ENCODE results near the gene MAP3K14. TPM values are rescaled to one million over a fixed set of nuclear protein-coding genes. Genes with fewer than 3 reads are reported as not detected.
A peak's percentile ranks its signal among the peaks of the same experiment; 100 is the strongest.

The MAP3K14 gene
- total and polyA plus RNA-seq, 9 donors: 2.4 to 19.8 (median 10.7) TPM

GRCh38 chr17:45262516-45263476, 54.0 kb downstream of the MAP3K14 start:
- H3K4me3 ChIP-seq: peak overlapping the region; percentile 67
- peaks cover 4% of the 10 kb centered on the region for H3K4me1 ChIP-seq (ENCODE audit: insufficient read depth)
- no peak overlapping the region for H3K27ac ChIP-seq
- intact Hi-C loops (cut with DNase I): no loop called here
- no peaks in the 10 kb centered on the region for H3K36me3 ChIP-seq
- no peaks in the 10 kb centered on the region for H3K27me3 ChIP-seq
- 18 to 26% (median 21%) methylated on average over 18 of the region's 18 CpGs for WGBS, 3 donors
- no peaks in the 10 kb centered on the region for H3K9me3 ChIP-seq
- peak in 2 of 5 donors; percentile 46 to 58 for DNase-seq
- TF ChIP-seq EP300 (IDR thresholded peaks at IDR 0.05) (no peak), CTCF (IDR thresholded peaks at IDR 0.05) (no peak), POLR2A (IDR thresholded peaks at IDR 0.05) (no peak)

GRCh38 chr17:45261577-45262515, 55.0 kb downstream of the MAP3K14 start, which contains the start of gene SPATA32:
Gene SPATA32 (minus strand): TSS chr17:45262094. CDS start chr17:45262016, 78 bp downstream.
- Histone ChIP-seq H3K4me3 (peak within 1 kb of the TSS; percentile 67), H3K9me3 (no peaks in the 10 kb centered on the region), H3K27me3 (no peaks in the 10 kb centered on the region), H3K36me3 (no peaks in the 10 kb centered on the region), H3K4me1 (ENCODE audit: insufficient read depth) (peaks cover 4% of the 10 kb centered on the region), H3K27ac (peak within 1 kb of the TSS; percentile 3 to 36)
- intact Hi-C loops (cut with DNase I): no loop called here
- WGBS, 3 donors: 2 to 3% (median 2%) methylated on average over 55 to 68 of the region's 68 CpGs
- TF ChIP-seq CTCF (IDR thresholded peaks at IDR 0.05) (no peak), EP300 (IDR thresholded peaks at IDR 0.05) (no peak), POLR2A (IDR thresholded peaks at IDR 0.05) (no peak)
- peak; percentile 60 to 77 (median 73) for DNase-seq

GRCh38 chr17:45260204-45260783, 56.5 kb downstream of the MAP3K14 start:
- DNase-seq: no peak
- intact Hi-C loops (cut with DNase I): no loop called here
- H3K4me3 ChIP-seq: no peak overlapping the region
- 84 to 92% (median 87%) methylated on average over 7 of the region's 7 CpGs for WGBS, 3 donors
- peaks cover 4% of the 10 kb centered on the region for H3K4me1 ChIP-seq (ENCODE audit: insufficient read depth)
- TF ChIP-seq POLR2A (IDR thresholded peaks at IDR 0.05) (no peak), EP300 (IDR thresholded peaks at IDR 0.05) (no peak), CTCF (IDR thresholded peaks at IDR 0.05) (no peak)
- H3K9me3 ChIP-seq: no peaks in the 10 kb centered on the region
- no peaks in the 10 kb centered on the region for H3K36me3 ChIP-seq
- no peaks in the 10 kb centered on the region for H3K27me3 ChIP-seq
- H3K27ac ChIP-seq: no peak overlapping the region

GRCh38 chr17:45258981-45259380, 57.8 kb downstream of the MAP3K14 start:
- no peak for DNase-seq
- H3K27me3 ChIP-seq: no peaks in the 10 kb centered on the region
- TF ChIP-seq EP300 (IDR thresholded peaks at IDR 0.05) (no peak), POLR2A (IDR thresholded peaks at IDR 0.05) (no peak), CTCF (IDR thresholded peaks at IDR 0.05) (no peak)
- 50 to 54% (median 50%) methylated on average over 5 of the region's 5 CpGs for WGBS, 3 donors
- intact Hi-C loops (cut with DNase I): no loop called here
- peaks cover 4% of the 10 kb centered on the region for H3K4me1 ChIP-seq (ENCODE audit: insufficient read depth)
- no peaks in the 10 kb centered on the region for H3K36me3 ChIP-seq
- H3K9me3 ChIP-seq: no peaks in the 10 kb centered on the region
- no peak overlapping the region for H3K27ac ChIP-seq
- no peak overlapping the region for H3K4me3 ChIP-seq

Data from ovary (tissue), 9 donors.